ENCODE data around the gene RHCG. TPM values are rescaled to one million over a fixed set of nuclear protein-coding genes. Genes with fewer than 3 reads are reported as not detected.
A peak's percentile ranks its signal among the peaks of the same experiment; 100 is the strongest.

Gene RHCG
- total RNA-seq, 2 donors from 2014 or later: 0.89 TPM; not detected in 1

DNA sequence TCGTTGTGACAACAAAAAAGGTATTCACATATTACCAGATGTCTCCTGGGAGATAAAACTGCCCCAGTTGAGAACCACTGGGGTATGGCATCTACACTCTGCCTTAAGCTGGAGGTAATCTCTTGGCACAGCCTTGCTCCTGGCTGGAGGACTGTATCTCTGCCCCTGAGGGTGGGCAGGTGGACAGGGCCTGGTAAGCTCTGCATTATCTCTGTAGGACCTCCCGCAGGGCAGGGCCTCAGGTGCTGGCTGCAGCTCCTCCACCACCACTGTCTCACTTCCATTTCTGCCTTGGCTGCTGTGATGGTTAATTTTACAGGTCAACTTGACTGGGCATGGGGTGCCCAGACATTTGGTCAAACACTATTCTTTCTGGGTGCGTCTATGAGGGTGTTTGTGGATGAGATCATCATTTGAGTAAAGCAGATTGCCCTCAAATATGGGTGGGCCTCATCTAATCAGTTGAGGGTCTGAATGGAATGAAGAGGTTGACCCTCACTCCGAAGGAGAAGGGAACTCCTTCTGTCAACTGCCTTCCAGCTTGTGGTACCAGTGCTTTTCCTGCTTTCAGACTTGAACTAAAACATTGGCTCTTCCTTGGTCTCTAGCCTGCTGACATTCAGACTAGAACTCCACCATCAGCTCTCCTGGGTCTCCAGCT lies 9.8 kb upstream of the RHCG start:
- DNase-seq (no peak), ATAC-seq (no peak)
- intact Hi-C loops (cut with DNase I, micrococcal nuclease): no loop called here

DNA sequence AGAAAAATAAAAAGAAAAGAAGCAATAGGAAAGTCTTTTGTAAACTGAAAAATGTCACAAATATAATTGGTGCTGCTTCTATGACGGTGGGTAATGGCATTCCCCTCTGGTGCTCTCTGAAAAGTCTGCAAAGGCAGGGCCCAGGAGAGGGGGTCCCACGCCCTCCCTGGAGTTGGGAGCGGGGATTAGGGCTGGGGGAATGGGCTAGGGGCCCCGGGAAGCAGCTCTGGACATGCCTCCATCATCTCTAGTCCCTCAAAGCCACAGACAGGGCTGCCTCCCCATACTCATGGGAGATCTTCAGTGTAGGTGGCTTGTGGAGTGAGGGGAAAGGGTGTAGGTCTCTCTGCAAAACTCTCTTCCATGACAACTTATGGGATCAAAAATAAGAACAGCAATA lies 7.8 kb upstream of the RHCG start:
- intact Hi-C loops (cut with DNase I, micrococcal nuclease): no loop called here
- ATAC-seq: no peak
- no peak for DNase-seq

GRCh38 chr15:89502867-89503595 lies 6.6 kb upstream of the RHCG start:
- intact Hi-C loops (cut with DNase I, micrococcal nuclease): no loop called here
- DNase-seq (peak in 1 of 2 donors; percentile 23), ATAC-seq (peak; percentile 88)

GRCh38 chr15:89501646-89502045 lies 5.3 kb upstream of the RHCG start:
- DNase-seq: no peak
- intact Hi-C loops (cut with DNase I, micrococcal nuclease): no loop called here
- no peak for ATAC-seq

DNA sequence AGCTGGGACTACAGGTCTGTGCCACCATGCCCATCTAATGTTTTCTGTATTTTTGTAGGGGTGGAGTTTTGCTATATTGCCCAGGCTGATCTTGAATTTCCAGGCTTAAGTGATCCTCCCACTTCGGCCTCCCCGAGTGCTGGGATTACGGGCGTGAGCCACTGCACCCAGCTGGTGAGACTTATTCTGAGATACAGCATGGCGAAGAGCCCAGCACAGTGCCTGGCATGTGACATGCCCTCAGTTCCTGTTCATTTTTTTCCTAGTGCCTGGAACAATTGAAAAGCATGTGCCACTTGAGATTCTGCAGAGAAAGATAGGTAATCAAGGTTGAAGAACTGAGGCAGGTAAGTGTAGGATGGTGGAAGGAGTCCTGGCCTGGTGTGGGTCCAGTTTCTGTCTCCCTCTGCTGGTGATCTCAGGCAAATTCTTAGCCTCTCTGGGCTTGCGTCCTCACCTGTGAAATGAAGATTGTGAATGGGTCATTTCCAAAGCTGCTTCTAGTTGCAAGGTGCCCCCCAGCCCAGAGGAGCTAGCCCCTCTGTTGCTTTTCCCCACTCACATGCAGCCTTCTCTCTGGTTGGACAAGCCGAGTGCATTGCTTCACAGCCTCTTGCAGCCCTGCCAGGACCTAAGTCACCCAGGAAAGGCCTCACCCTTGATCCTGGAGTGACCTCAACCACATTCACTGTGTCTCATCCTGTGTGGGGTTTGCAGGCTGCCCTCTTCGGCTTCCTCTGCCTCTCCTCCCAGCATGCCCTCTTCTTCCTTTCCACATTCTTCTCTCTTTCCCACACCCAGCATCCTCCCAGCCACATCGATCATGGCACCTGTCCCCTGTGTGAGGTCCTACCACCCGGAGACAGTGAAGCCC lies 4.3 kb upstream of the RHCG start:
- ATAC-seq (no peak), DNase-seq (no peak)
- intact Hi-C loops (cut with DNase I, micrococcal nuclease): no loop called here

GRCh38 chr15:89499156-89499555 lies 2.8 kb upstream of the RHCG start:
- intact Hi-C loops (cut with DNase I, micrococcal nuclease): no loop called here
- no peak for DNase-seq
- no peak for ATAC-seq

DNA sequence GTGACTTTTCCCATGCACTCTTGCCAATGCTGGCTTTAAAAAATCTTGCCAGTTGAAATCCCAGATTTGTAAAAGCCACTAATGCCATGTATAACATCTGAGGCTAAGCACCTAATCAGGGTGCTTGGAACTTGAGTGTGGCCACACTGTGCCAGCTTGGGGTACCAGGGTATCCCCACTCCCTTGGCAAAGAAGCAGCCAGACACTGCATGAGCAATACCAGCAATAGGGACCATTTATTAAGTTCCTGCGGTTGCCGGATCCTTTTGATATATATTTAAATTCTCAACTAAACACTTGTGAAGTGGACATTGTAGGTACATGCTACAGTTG lies 2.2 kb upstream of the RHCG start:
- ATAC-seq (no peak), DNase-seq (no peak)
- intact Hi-C loops (cut with DNase I, micrococcal nuclease): no loop called here

- DNase-seq: no peak
- no peak for ATAC-seq
- intact Hi-C loops (cut with DNase I, micrococcal nuclease): no loop called here
These were observed 848 bp upstream of the RHCG start for GRCh38 chr15:89497231-89497630.

GRCh38 chr15:89495638-89496145 lies 691 bp downstream of the RHCG start:
- intact Hi-C loops (cut with DNase I, micrococcal nuclease): no loop called here
- DNase-seq (no peak), ATAC-seq (no peak)

- ATAC-seq (no peak), DNase-seq (peak in 1 of 2 donors; percentile 49)
- intact Hi-C loops (cut with DNase I, micrococcal nuclease): no loop called here
These were observed 1.3 kb downstream of the RHCG start for GRCh38 chr15:89494941-89495637.

DNA sequence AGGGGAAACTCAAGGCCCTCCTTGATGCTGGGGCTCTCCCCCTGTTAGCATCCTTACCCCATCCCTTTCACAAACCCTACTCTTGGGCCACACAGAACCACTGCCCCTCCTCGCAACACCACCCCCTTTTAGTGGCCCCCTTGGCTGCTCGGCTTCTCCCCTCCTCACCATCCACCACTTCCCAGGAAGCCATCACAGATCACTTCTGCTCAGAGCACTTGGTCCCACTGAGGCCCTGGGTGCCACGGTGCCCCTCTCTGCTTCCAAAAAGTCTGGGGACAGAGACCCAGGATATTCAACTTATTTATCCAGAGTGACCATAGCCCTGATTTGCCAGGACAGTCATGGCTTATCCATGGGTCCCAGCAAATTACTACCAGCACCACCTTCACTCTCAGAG lies 2.4 kb downstream of the RHCG start:
- ATAC-seq (no peak), DNase-seq (no peak)
- intact Hi-C loops (cut with DNase I, micrococcal nuclease): no loop called here

GRCh38 chr15:89492934-89493631 lies 3.3 kb downstream of the RHCG start:
- intact Hi-C loops (cut with DNase I, micrococcal nuclease): no loop called here
- ATAC-seq (no peak), DNase-seq (no peak)

- DNase-seq (no peak), ATAC-seq (no peak)
- intact Hi-C loops (cut with DNase I, micrococcal nuclease): no loop called here
These were observed 4.2 kb downstream of the RHCG start for GRCh38 chr15:89492111-89492641.

- no peak for ATAC-seq
- DNase-seq: no peak
- intact Hi-C loops (cut with DNase I, micrococcal nuclease): no loop called here
These were observed 5.5 kb downstream of the RHCG start for GRCh38 chr15:89490814-89491315.

DNA sequence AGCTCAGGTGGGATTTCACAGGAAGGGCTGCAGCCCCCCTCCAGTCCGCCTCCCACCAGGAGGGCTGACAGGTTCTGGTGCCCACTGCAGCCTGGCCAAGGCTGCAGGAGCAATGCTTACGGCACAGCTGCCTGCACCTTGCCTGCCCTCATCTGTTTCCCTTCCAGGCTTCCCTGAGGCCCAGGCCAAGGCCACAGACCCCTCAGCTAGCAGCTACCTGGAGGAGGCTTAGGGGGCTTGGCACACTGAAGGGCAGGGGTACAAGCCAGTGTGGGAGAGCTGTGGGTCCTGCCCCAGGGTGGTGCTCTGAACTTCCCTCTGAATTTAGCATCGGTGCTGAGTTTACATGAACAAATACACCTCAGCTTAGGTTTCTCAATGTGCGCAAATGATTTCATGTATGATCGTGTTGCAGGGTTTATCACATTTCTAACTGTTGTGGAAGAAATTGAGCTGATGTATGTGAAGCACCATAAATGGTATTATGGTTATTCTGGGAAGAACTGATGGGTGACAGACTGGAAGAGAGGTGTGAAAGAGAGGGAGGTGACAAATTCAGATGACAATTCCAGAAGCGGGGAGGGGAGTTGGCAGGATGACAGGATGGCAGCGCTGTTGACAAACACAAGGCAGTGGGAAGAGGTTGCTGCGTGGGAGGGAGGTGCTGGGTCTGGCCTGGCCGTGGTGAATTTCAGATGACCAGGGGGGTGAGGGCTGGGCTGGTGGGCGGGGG lies 6.1 kb downstream of the RHCG start:
- intact Hi-C loops (cut with DNase I, micrococcal nuclease): no loop called here
- DNase-seq (no peak), ATAC-seq (no peak)

GRCh38 chr15:89489376-89489775 lies 7.0 kb downstream of the RHCG start:
- no peak for ATAC-seq
- intact Hi-C loops (cut with DNase I, micrococcal nuclease): no loop called here

DNA sequence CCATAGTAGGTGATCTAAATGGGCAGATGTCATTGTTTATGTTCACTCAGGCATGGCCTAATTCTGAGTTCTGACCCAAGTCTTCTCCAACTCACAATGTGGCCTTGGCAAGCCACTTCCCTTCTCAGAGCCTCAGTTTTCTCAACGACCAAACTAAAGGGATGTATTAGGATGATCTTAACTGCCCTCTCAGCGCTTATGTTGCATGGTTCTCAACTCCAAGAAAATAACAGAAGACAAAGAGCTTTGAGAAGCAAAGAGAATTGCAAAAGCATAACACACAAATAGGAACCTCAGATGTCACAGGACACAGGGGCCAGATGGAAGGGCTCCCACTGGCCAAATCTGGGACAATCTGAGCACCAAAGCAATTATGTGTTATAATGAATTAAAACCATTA lies 8.6 kb downstream of the RHCG start:
- intact Hi-C loops (cut with DNase I, micrococcal nuclease): no loop called here
- ATAC-seq: no peak
- no peak for DNase-seq

More at GRCh38 chr15:89489376-89489775, 7.0 kb downstream of the RHCG start:
- no peak for DNase-seq

DNA sequence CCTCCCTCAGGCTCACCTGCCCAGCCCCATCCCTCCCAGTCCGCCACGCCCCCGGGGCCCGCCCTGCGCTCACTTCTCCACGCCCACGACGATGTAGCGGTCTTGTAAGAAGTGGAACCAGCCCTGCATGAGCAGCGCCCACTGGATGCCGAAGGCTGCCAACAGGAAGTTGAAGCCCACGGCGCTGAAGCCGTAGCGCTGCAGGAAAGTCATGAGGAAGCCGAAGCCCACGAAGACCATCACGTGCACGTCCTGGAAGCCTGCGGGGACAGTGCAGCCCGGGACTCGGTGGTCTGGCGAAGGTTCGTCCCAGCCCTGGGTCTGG lies 9.7 kb downstream of the RHCG start:
- ATAC-seq (peak; percentile 88), DNase-seq (peak in 1 of 2 donors; percentile 63)
- intact Hi-C loops (cut with DNase I, micrococcal nuclease): no loop called here

Measured in left colon (tissue), 2 donors.